Ishikawa (cell line): ENCODE measurements around the gene SMG7.

Experiments used
- CREB1 ChIP-seq: IDR thresholded peaks from 2 replicates; pipeline ENCODE4 v1.6.1; 2012; ENCODE audit warnings: low read depth
- EGR1 ChIP-seq: IDR thresholded peaks from 2 replicates; pipeline ENCODE4 v1.6.1; 2012
- EP300 ChIP-seq: IDR thresholded peaks from 2 replicates; pipeline ENCODE4 v1.6.1; 2012; ENCODE audit warnings: borderline replicate concordance
- FOXM1 ChIP-seq: IDR thresholded peaks from 2 replicates; pipeline ENCODE4 v1.6.1; 2012; ENCODE audit warnings: low read depth, borderline replicate concordance
- RAD21 ChIP-seq: IDR thresholded peaks from 2 replicates; pipeline ENCODE4 v1.6.1; 2012; ENCODE audit warnings: low read depth
- TAF1 ChIP-seq: IDR thresholded peaks from 2 replicates; pipeline ENCODE4 v1.6.1; 2012; ENCODE audit warnings: low read depth, mild to moderate bottlenecking
- YY1 ChIP-seq: IDR thresholded peaks from 2 replicates; pipeline ENCODE4 v1.6.1; 2012; ENCODE audit warnings: low read depth
- TF ChIP-seq, protein P1 (sequence below): IDR thresholded peaks from 2 replicates; pipeline ENCODE4 v1.6.1; 2012; ENCODE audit warnings: low read depth, mild to moderate bottlenecking
- TF ChIP-seq, protein P2 (sequence below): IDR thresholded peaks from 2 replicates; pipeline ENCODE4 v1.6.1; 2012

DNA sequence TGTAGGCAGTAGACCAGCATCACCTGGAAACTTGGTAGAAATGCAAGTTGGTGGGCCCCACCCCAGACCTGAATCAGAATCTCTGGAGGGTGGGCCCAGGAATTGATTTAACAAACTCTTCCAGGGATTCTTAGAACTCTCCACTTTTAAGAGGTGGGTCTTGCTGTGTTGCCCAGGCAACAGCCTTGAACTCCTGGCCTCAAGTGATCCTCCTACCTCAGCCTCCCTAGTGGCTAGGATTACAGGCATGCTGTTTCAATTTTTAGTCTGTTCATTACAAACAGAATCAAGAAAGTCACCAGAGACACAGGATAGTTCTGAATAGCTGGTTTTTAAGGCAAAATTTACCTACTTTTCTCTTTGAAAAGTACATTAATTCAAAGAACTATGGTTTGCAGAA lies 86.8 kb downstream of the SMG7 start:
- no peak for TF ChIP-seq EP300
- TF ChIP-seq TAF1 = no peak
- no peak for TF ChIP-seq EGR1
- no peak for TF ChIP-seq FOXM1
- TF ChIP-seq YY1 = no peak
- no peak for TF ChIP-seq CREB1
- TF ChIP-seq RAD21 = no peak
- TF ChIP-seq, protein P1, sequence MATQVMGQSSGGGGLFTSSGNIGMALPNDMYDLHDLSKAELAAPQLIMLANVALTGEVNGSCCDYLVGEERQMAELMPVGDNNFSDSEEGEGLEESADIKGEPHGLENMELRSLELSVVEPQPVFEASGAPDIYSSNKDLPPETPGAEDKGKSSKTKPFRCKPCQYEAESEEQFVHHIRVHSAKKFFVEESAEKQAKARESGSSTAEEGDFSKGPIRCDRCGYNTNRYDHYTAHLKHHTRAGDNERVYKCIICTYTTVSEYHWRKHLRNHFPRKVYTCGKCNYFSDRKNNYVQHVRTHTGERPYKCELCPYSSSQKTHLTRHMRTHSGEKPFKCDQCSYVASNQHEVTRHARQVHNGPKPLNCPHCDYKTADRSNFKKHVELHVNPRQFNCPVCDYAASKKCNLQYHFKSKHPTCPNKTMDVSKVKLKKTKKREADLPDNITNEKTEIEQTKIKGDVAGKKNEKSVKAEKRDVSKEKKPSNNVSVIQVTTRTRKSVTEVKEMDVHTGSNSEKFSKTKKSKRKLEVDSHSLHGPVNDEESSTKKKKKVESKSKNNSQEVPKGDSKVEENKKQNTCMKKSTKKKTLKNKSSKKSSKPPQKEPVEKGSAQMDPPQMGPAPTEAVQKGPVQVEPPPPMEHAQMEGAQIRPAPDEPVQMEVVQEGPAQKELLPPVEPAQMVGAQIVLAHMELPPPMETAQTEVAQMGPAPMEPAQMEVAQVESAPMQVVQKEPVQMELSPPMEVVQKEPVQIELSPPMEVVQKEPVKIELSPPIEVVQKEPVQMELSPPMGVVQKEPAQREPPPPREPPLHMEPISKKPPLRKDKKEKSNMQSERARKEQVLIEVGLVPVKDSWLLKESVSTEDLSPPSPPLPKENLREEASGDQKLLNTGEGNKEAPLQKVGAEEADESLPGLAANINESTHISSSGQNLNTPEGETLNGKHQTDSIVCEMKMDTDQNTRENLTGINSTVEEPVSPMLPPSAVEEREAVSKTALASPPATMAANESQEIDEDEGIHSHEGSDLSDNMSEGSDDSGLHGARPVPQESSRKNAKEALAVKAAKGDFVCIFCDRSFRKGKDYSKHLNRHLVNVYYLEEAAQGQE = no peak
- TF ChIP-seq, protein P2, sequence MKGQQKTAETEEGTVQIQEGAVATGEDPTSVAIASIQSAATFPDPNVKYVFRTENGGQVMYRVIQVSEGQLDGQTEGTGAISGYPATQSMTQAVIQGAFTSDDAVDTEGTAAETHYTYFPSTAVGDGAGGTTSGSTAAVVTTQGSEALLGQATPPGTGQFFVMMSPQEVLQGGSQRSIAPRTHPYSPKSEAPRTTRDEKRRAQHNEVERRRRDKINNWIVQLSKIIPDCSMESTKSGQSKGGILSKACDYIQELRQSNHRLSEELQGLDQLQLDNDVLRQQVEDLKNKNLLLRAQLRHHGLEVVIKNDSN = no peak
